ENCODE data around the gene SEC14L2.

- no peak for TF ChIP-seq CTCF (IDR thresholded peaks at IDR 0.05; ENCODE audit: control extremely low read depth in 1 of 3, insufficient read depth in 1 of 3, low read depth in 1 of 3, low read length in 3 of 3)
- no peak for TF ChIP-seq EZH2 (IDR thresholded peaks at IDR 0.05; ENCODE audit: low read depth, low read length, severe bottlenecking)
- no peak for TF ChIP-seq TEAD4 (IDR thresholded peaks at IDR 0.05; ENCODE audit: low read depth, low read length)
- TF ChIP-seq CEBPB (IDR thresholded peaks at IDR 0.05; ENCODE audit: low read depth, low read length): no peak
- TF ChIP-seq POLR2AphosphoS5 (IDR thresholded peaks at IDR 0.05; ENCODE audit: low read depth, low read length): no peak
- no peak for TF ChIP-seq POLR2A (IDR thresholded peaks at IDR 0.05; ENCODE audit: control extremely low read depth in 1 of 2, low read depth in 2 of 2, low read length in 2 of 2)
- TF ChIP-seq CREB1 (IDR thresholded peaks at IDR 0.05): no peak
These were observed 1.1 kb downstream of the SEC14L2 start for GRCh38 chr22:30397656-30398635.
